MCF 10A (cell line): ENCODE data around the gene AUTS2. TPM values are rescaled to one million over a fixed set of nuclear protein-coding genes. Genes with fewer than 3 reads are reported as not detected.

Source experiments
- BruUV-seq: library from RNA; stranded (reverse); fragments of 400-500 nt; replicated peaks from 2 replicates; lab custom pipeline; 2021; lab: Mats Ljungman, UMichigan
- CTCF ChIA-PET: fragments of 300-600 bp; sonication (Branson Sonifier 250); formaldehyde crosslinking; extraction: SDS; loops from one replicate; lab custom pipeline; 2021; ENCODE audit warnings: antibody characterized with exemption, inconsistent platforms; lab: Yijun Ruan, JAX
- POLR2A ChIA-PET: fragments of 300-600, 350-650 bp; sonication (Branson Sonifier 250); formaldehyde crosslinking; extraction: SDS; loops from one replicate; lab custom pipeline; 2020; ENCODE audit warnings: antibody characterized with exemption, inconsistent platforms; lab: Yijun Ruan, JAX
- DNase-seq: peaks from one replicate; pipeline ENCODE4 v3.0.0-alpha.2; 2018; ENCODE audit not compliant: unreplicated experiment
- H3K27ac Mint-ChIP-seq: one replicate; pipeline ENCODE4 v1.8.0; 2022; ENCODE audit warnings: mild to moderate bottlenecking, low read depth, mixed read lengths; ENCODE audit not compliant: unreplicated experiment
- H3K27me3 Mint-ChIP-seq: one replicate; pipeline ENCODE4 v1.8.0; 2022; ENCODE audit warnings: mixed read lengths; ENCODE audit not compliant: insufficient read depth, unreplicated experiment
- H3K36me3 Mint-ChIP-seq: one replicate; pipeline ENCODE4 v1.8.0; 2022; ENCODE audit warnings: mild to moderate bottlenecking, moderate library complexity, mixed read lengths; ENCODE audit not compliant: insufficient read depth, unreplicated experiment
- H3K4me1 Mint-ChIP-seq: one replicate; pipeline ENCODE4 v1.8.0; 2022; ENCODE audit warnings: mixed read lengths; ENCODE audit not compliant: insufficient read depth, unreplicated experiment
- H3K4me3 Mint-ChIP-seq: one replicate; pipeline ENCODE4 v1.8.0; 2022; ENCODE audit warnings: mild to moderate bottlenecking, moderate library complexity, mixed read lengths; ENCODE audit not compliant: unreplicated experiment
- H3K9me3 Mint-ChIP-seq: one replicate; pipeline ENCODE4 v1.8.0; 2022; ENCODE audit warnings: mixed read lengths; ENCODE audit not compliant: unreplicated experiment
- intact Hi-C: fragments of 100-400 bp; cut with micrococcal nuclease; formaldehyde crosslinking; loops from 2 replicates; pipeline ENCODE4 v1.14.1; 2022
- total RNA-seq: library from RNA; stranded (reverse); gene quantifications from 2 replicates; pipeline ENCODE4 v1.2.3, GENCODE V29; 2022
- TF ChIP-seq, protein P1 (sequence below): fragments of 200-600 bp; IDR thresholded peaks from one replicate; pipeline ENCODE4 v1.8.0; 2022; ENCODE audit warnings: antibody characterized with exemption, mild to moderate bottlenecking; ENCODE audit not compliant: unreplicated experiment

AUTS2 gene
- total RNA-seq, 1 experiment from 2014 or later: 1.3 TPM

DNA sequence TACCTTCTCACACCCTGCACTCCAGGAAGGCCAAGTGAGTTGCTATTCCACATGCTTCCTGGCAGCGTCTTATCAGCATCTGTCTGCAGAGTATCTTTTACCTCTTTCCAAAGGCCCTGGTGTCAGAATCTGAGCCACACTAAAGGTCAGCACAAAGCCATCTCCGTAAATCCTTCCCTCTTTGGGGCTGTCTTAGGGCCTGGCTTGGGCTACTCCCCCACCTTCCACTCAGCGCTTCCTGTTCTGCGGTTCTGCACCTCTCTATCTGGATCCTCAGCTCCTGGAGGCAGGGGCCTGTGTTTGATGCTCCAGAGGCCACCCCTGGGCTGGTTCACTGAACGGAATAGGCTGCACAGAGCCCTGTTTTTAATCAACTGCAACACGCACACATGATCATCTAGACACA lies 1198.8 kb downstream of the AUTS2 start:
- no TSS peak for BruUV-seq
- TF ChIP-seq, protein P1, sequence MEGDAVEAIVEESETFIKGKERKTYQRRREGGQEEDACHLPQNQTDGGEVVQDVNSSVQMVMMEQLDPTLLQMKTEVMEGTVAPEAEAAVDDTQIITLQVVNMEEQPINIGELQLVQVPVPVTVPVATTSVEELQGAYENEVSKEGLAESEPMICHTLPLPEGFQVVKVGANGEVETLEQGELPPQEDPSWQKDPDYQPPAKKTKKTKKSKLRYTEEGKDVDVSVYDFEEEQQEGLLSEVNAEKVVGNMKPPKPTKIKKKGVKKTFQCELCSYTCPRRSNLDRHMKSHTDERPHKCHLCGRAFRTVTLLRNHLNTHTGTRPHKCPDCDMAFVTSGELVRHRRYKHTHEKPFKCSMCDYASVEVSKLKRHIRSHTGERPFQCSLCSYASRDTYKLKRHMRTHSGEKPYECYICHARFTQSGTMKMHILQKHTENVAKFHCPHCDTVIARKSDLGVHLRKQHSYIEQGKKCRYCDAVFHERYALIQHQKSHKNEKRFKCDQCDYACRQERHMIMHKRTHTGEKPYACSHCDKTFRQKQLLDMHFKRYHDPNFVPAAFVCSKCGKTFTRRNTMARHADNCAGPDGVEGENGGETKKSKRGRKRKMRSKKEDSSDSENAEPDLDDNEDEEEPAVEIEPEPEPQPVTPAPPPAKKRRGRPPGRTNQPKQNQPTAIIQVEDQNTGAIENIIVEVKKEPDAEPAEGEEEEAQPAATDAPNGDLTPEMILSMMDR: no peak
- Mint-ChIP-seq H3K27ac (no peak overlapping the region), H3K27me3 (no peaks in the 10 kb centered on the region), H3K36me3 (no peaks in the 10 kb centered on the region), H3K4me3 (no peak overlapping the region), H3K4me1 (no peaks in the 10 kb centered on the region), H3K9me3 (peaks cover 21% of the 10 kb centered on the region)
- intact Hi-C loops: no loop called here
- POLR2A ChIA-PET: no interaction called here
- no peak for DNase-seq
- CTCF ChIA-PET: no interaction called here

DNA sequence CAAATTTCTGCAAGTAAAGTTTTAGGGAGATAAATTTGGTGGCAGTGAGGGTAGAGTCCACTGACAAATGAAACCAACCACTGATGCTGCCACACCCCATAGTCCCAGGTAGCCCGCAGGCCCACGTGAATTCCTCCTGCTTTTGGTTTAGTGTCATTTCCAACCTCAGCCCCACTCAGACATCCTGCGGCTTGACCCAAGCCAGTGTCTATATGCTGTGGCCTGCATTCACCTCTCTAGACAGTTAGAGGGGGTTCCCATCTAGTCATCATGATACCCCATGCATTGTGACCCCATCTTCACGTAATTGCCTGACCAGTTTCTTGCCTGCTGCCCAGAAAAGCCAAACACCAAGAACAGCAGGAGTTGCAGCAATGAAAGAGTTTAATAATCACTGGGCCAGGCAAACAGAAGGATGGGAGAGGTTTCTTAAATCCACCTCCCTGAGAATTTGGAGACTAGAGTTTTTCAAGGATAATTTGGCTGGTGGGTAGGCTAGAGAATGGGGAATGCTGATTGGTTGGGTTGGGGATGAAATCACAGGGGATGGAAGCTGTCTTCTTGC lies 1201.6 kb downstream of the AUTS2 start:
- BruUV-seq: no TSS peak
- Mint-ChIP-seq H3K9me3 (peaks cover 33% of the 10 kb centered on the region), H3K36me3 (no peaks in the 10 kb centered on the region), H3K4me3 (no peak overlapping the region), H3K27ac (no peak overlapping the region), H3K4me1 (no peaks in the 10 kb centered on the region), H3K27me3 (no peaks in the 10 kb centered on the region)
- ChIA-PET CTCF (no interaction called here), POLR2A (no interaction called here)
- TF ChIP-seq, protein P1: no peak
- intact Hi-C loops: no loop called here
- DNase-seq: no peak

DNA sequence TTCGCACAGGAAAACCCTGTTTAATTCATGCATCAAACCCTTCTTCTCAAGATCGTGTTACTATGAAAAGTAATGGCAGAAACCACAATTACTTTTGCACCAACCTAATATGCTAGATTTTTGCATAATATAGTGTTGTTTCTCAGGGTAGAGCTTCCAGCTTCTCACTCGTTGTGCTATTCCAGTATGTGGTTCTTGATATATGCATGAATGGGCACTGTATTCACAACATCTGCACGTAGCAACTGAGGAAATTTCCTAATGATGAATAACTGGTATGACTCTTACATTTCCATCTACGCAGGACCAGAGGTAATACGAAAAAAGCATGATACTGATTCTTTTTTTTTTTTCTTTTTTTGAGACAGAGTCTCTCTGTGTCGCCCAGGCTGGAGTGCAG lies 1207.1 kb downstream of the AUTS2 start:
- CTCF ChIA-PET: no interaction called here
- H3K27me3 Mint-ChIP-seq: no peaks in the 10 kb centered on the region
- no peak overlapping the region for H3K27ac Mint-ChIP-seq

DNA sequence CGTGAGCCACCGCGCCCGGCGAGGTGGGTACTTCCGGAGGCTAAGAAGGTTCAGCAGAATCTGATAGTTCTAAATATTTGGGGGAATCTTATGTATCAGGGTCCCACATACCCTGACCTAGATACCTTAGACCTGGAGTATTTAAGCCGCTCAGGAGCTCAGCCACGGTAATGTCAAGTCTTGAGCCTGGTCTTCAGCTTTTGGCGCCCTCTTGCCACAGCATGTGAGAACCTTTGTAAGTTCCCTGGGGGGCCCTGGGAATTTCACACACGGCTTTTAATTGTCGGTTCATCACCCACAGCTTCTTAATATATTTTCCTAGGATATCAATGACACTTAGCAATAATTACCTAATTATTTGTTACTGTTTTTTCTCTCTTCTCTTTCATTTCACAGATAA lies 1209.4 kb downstream of the AUTS2 start:
- ChIA-PET POLR2A (no interaction called here), CTCF (interaction anchor here (1.1 kb wide), 1 partner anchor 22 kb away, joined by 4 read pairs; no protein-coding TSS in a partner anchor)
- Mint-ChIP-seq H3K9me3 (peaks cover 16% of the 10 kb centered on the region), H3K4me1 (no peaks in the 10 kb centered on the region), H3K4me3 (no peak overlapping the region), H3K36me3 (no peaks in the 10 kb centered on the region), H3K27ac (no peak overlapping the region), H3K27me3 (no peaks in the 10 kb centered on the region)
- intact Hi-C loops: no loop called here
- DNase-seq: no peak
- TF ChIP-seq, protein P1: no peak
- BruUV-seq: no TSS peak

More for the DNA sequence above, 1207.1 kb downstream of the AUTS2 start:
- H3K4me3 Mint-ChIP-seq: no peak overlapping the region
- TF ChIP-seq, protein P1: no peak
- no peak for DNase-seq
- POLR2A ChIA-PET: no interaction called here
- intact Hi-C loops: no loop called here
- BruUV-seq: no TSS peak
- H3K9me3 Mint-ChIP-seq: peaks cover 28% of the 10 kb centered on the region
- no peaks in the 10 kb centered on the region for H3K4me1 Mint-ChIP-seq
- no peaks in the 10 kb centered on the region for H3K36me3 Mint-ChIP-seq
